ENCODE data around the gene BRF1.

BRF1 gene

GRCh38 chr14:105326891-105327694, 26.3 kb upstream of the BRF1 start:
- Histone ChIP-seq H3K27ac (peak overlapping the region; percentile 44), H3K36me3 (peaks cover 12% of the 10 kb centered on the region; the same call in 1 of the 2 replicates), H3K4me1 (peaks cover 99% of the 10 kb centered on the region), H3K4me2 (peak overlapping the region; percentile 72), H4K20me1 (peaks cover 100% of the 10 kb centered on the region), H3K9ac (peak overlapping the region; percentile 34; the same call in 1 of the 2 replicates), H3K27me3 (no peaks in the 10 kb centered on the region), H3K9me3 (peaks cover 13% of the 10 kb centered on the region), H3K4me3 (no peak overlapping the region)
- no peak for TF ChIP-seq Cebpa-rat (IDR thresholded peaks at IDR 0.05)

GRCh38 chr14:105326568-105326867, 25.7 kb upstream of the BRF1 start:
- Histone ChIP-seq H3K4me1 (peaks cover 94% of the 10 kb centered on the region), H3K36me3 (peaks cover 15% of the 10 kb centered on the region; the same call in 1 of the 2 replicates), H3K27me3 (no peaks in the 10 kb centered on the region), H3K4me3 (no peak overlapping the region), H4K20me1 (peaks cover 98% of the 10 kb centered on the region), H3K9ac (peak overlapping the region; percentile 34; the same call in 1 of the 2 replicates), H3K9me3 (peaks cover 11% of the 10 kb centered on the region), H3K4me2 (peak overlapping the region; percentile 72), H3K27ac (peak overlapping the region; percentile 44)
- no peak for TF ChIP-seq Cebpa-rat (IDR thresholded peaks at IDR 0.05)

DNA sequence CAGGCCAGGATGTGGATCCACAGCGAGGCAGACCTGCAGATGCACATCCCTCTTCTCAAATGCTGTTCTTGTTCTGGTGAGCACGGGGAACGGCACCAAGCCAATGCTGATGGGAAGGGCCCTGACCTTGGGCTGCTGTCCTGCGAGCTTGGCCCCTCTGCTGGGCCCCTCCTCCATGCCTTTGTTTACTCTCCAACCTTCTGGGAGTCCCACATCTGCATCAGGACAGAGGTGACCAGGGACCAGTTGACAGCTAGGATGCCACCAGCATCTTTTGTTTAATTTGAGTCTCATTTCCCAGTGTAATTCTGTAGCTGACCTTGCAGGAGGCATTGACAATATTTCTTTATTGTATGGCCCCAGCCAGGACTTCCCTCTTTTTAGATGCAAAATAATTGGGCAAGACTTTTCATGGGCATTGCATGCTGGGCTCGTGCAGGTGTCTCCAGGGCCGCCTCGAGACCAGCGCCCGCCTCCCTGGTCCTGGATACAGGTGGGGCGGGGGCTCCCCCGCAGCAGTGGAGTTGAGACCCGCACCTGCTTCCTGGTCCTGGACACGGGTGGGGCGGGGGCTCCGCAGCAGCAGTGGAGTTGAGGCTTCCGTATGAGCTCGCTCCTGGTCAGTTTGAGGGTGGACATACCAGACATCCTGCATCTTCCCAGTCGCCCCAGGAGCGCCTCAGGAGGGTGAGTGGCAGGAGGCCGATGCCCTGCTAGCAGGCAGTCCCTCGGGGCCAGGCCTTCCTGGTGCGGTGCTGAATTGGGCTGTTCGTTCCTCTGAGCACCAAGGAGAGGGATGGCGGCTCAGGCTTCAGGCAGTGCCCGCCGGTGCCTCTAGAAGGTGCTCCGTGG, 25.1 kb upstream of the BRF1 start:
- no peak overlapping the region for H3K4me3 ChIP-seq
- H3K4me1 ChIP-seq, result peaks cover 88% of the 10 kb centered on the region
- H3K4me2 ChIP-seq, result peak overlapping the region; percentile 72
- no peak for TF ChIP-seq Cebpa-rat (IDR thresholded peaks at IDR 0.05)
- peak overlapping the region; percentile 34; the same call in 1 of the 2 replicates for H3K9ac ChIP-seq
- H3K27me3 ChIP-seq, result no peaks in the 10 kb centered on the region
- H4K20me1 ChIP-seq, result peaks cover 98% of the 10 kb centered on the region
- H3K36me3 ChIP-seq, result peaks cover 15% of the 10 kb centered on the region; the same call in 1 of the 2 replicates
- peaks cover 6% of the 10 kb centered on the region for H3K9me3 ChIP-seq
- peak overlapping the region; percentile 44 for H3K27ac ChIP-seq

- Histone ChIP-seq H3K9ac (no peak overlapping the region), H3K4me1 (peaks cover 82% of the 10 kb centered on the region), H3K9me3 (no peaks in the 10 kb centered on the region), H3K36me3 (peaks cover 15% of the 10 kb centered on the region; the same call in 1 of the 2 replicates), H3K27ac (no peak overlapping the region), H3K4me3 (no peak overlapping the region), H3K27me3 (no peaks in the 10 kb centered on the region), H3K4me2 (peak overlapping the region; percentile 72), H4K20me1 (peaks cover 98% of the 10 kb centered on the region)
- TF ChIP-seq Cebpa-rat (IDR thresholded peaks at IDR 0.05), result no peak
Observed at GRCh38 chr14:105325303-105325702, 24.5 kb upstream of the BRF1 start.

DNA sequence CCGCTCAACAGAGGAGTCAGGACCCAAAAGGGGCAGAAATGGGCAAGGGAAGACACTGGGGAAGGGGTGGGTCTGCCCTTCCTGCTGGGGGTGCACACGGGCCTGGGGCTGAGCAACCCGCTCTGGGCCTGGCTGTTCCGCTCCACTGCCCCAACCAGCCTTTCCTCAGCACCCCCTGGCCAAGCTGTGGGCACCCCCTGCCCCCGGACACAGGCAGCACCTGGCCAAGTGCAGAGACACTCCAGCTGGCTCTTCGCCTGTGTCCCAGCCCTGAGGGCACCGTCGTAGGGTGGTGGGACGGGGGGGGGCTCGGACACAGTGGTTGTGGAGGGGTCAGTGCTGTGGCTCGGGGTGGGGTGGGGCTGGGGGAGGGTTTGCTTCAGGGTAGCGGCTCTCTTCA, 24.1 kb upstream of the BRF1 start:
- no peak for TF ChIP-seq Cebpa-rat (IDR thresholded peaks at IDR 0.05)
- H4K20me1 ChIP-seq, result peaks cover 98% of the 10 kb centered on the region
- H3K27me3 ChIP-seq, result no peaks in the 10 kb centered on the region
- peaks cover 77% of the 10 kb centered on the region for H3K4me1 ChIP-seq
- peak overlapping the region; percentile 72 for H3K4me2 ChIP-seq
- H3K9me3 ChIP-seq, result no peaks in the 10 kb centered on the region
- peak overlapping the region; percentile 48; the same call in 1 of the 2 replicates for H3K9ac ChIP-seq
- H3K27ac ChIP-seq, result peak overlapping the region; percentile 55
- peaks cover 15% of the 10 kb centered on the region; the same call in 1 of the 2 replicates for H3K36me3 ChIP-seq
- no peak overlapping the region for H3K4me3 ChIP-seq

GRCh38 chr14:105324080-105324778, 23.4 kb upstream of the BRF1 start:
- Histone ChIP-seq H3K4me2 (peak overlapping the region; percentile 72), H3K4me1 (peaks cover 71% of the 10 kb centered on the region), H3K9me3 (no peaks in the 10 kb centered on the region), H3K27ac (peak overlapping the region; percentile 55), H3K9ac (peak overlapping the region; percentile 48; the same call in 1 of the 2 replicates), H3K27me3 (no peaks in the 10 kb centered on the region), H3K4me3 (no peak overlapping the region), H3K36me3 (peaks cover 15% of the 10 kb centered on the region; the same call in 1 of the 2 replicates), H4K20me1 (peaks cover 98% of the 10 kb centered on the region)
- TF ChIP-seq Cebpa-rat (IDR thresholded peaks at IDR 0.05), result no peak

DNA sequence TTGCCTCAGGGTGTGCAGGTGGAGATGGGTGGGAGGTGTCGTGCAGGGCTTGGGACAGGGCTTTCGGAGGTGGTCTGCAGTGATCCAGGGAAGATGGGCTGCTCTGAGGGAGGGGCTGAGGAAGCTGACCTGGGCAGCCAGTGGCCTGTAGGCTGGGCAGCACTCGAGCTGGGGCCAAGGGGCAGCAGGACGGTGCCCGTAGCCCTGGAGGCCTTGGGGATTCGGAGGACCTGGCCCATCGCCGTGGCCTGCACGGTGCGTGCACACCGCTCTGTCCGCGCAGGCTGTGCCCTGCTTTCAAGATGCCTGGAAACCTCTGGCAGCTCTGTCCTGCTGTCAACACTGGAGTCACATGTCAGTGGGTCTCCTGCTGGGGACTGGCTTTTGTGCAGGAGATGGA, 22.9 kb upstream of the BRF1 start:
- peaks cover 65% of the 10 kb centered on the region for H3K4me1 ChIP-seq
- no peak overlapping the region for H3K4me3 ChIP-seq
- H3K36me3 ChIP-seq, result peaks cover 15% of the 10 kb centered on the region; the same call in 1 of the 2 replicates
- H3K27ac ChIP-seq, result peak overlapping the region; percentile 55; the same call in 1 of the 2 replicates
- H3K4me2 ChIP-seq, result peak overlapping the region; percentile 72
- no peaks in the 10 kb centered on the region for H3K9me3 ChIP-seq
- peaks cover 98% of the 10 kb centered on the region for H4K20me1 ChIP-seq
- no peaks in the 10 kb centered on the region for H3K27me3 ChIP-seq
- TF ChIP-seq Cebpa-rat (IDR thresholded peaks at IDR 0.05), result no peak
- H3K9ac ChIP-seq, result no peak overlapping the region

DNA sequence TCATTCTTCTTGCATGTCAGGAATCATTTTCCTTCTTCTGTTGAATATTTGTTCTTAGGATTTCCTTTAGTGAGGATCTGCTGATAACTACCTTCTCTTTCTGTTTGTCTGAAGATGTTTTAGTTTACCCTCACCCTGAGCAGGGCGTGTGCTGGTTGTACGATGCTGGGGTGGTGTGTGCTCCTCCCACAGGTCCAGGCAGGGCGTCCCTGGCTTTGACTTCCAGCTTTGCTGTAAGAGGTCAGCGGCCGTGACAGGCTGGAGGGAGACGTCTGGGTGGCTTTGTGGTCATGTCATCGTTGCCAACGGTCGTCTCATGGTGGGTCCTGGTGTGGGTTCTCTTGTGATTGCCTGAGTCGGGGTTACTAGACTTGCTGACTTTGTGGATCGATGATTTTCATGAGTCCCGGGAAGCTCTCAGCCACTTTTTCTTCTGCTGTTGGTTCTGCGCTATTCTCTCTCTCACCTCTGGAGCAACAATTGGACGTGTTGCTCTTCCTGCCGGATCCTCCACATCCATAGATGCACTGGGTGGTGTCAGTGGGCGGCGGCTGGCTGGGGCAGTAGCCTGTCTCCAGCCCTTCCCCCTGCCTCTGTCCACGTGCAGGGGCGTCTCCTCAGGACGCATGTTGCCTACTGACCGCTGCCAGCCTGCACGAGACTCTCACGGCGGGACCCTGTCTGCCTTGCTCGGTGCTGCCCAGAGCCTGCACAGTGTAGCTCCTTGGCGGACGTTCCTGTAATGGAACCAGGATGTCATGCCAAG, 22.2 kb upstream of the BRF1 start:
- Histone ChIP-seq H3K9me3 (no peaks in the 10 kb centered on the region), H4K20me1 (peaks cover 96% of the 10 kb centered on the region), H3K9ac (0 out of 2 replicates have a peak overlapping the region, but pooled peaks have one; percentile 26), H3K4me3 (no peak overlapping the region), H3K27ac (0 out of 2 replicates have a peak overlapping the region, but pooled peaks have one; percentile 15), H3K36me3 (peaks cover 15% of the 10 kb centered on the region; the same call in 1 of the 2 replicates), H3K4me1 (peaks cover 61% of the 10 kb centered on the region), H3K27me3 (no peaks in the 10 kb centered on the region), H3K4me2 (peak overlapping the region; percentile 72)
- TF ChIP-seq Cebpa-rat (IDR thresholded peaks at IDR 0.05), result no peak

Measured in BLaER1 (cell line).